NB4 (cell line): ENCODE measurements around the gene SAMD1.

Source experiments
- DNase-seq: peaks from one replicate; pipeline ENCODE4 v3.0.0; 2010; ENCODE audit warnings: low read depth
- H3K4me3 ChIP-seq: one replicate; pipeline ENCODE4 v1.5.1; 2011; ENCODE audit warnings: mild to moderate bottlenecking, low read depth, low read length, moderate library complexity
- CTCF ChIP-seq: IDR thresholded peaks from one replicate; pipeline ENCODE4 v1.5.1; 2012; ENCODE audit warnings: low read depth, low read length
- MYC ChIP-seq: IDR thresholded peaks from 2 replicates; pipeline ENCODE4 v1.6.1; 2011; ENCODE audit warnings: low read depth, low read length
- POLR2A ChIP-seq: IDR thresholded peaks from 2 replicates; pipeline ENCODE4 v1.6.1; 2011; ENCODE audit warnings: mild to moderate bottlenecking; ENCODE audit not compliant: insufficient read length; ENCODE audit errors: extremely low read depth
- TF ChIP-seq, protein P1 (sequence below): IDR thresholded peaks from 2 replicates; pipeline ENCODE4 v1.6.1; 2011; ENCODE audit warnings: low read depth, low read length

Gene SAMD1

DNA sequence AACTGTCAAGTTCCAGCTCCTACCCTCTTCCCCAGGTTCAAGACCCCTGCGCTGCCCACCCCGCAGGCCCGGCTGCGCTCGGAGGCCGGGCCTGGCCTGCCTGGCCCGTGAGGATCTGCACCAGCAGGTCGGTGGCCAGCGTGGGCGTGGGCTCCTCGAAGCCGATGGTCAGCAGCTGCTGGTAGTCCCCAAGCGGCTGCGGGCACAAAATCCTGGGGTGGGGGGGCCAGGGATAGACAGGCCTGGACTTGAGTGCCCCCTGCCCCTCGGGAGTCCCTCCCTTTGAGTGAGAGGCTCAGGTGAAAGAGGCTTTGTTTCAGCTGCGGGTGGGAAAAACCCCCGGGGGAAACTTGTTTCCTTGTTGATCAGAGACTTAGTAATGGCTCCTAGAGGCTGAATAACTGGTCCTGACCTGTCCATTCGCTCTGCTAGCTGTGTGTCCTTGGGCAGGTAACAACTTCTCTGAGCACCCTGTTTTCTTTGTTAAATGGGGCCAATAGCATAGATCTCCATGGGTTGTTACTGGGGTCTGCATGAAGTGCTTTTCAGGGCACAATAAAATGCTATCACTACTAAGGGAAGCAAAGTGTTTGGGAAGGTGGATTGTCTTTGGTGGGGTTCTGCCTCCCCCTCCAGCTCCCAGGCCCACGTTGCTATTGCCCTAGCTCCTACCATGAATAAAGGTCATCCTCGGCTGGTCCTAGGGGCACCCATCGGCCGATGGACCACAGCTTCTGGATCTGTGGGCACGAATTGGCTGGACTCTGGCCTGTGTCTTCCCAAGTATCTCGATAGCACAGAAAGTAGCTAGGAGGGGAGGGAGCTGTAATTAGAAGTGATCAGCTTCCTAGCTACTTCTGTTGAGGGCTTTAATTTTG lies 8.5 kb downstream of the SAMD1 start:
- DNase-seq: no peak

DNA sequence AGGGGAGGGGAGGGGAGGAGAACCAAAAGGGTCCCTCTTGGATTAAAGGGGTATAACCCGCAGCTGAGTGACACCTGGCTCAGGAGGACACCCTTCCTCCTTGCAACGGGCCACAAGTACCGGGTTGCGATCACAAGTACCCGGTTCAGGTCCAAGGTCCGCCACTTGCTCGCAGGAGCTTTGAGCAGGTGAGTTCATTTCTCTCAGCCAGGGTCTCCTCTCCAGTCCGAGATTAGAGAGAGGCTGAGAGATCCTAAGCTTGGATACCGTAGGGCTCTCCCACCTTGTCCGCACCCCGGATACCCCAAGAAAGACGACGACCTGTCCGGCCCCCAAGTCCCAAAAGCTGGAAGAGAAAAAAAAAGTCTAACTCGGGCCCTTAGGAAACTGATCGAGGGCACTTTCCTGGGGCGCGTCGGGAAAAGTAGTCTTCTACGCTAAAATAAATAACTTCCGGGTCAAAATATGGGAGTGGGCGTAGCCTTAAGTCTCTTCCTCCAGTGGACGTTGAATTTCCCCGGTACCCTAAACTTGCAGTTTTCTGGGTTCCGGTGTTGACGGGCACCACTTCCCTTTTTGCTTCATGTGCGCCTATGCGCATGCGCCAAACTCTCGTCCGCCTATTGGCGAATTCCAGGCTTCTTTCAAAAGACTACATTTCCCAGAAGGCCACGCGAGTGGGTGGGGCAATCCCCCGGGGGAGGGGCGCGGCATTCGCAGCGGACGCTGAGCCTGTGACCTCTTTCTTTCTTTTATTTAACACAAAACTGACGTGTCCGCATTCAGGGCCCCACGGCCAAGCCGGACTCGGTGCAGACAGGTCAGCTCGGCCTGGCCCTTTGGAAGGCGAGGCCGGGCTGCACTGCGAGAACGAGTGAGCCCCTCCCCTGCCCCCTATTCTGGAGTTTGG lies 9.4 kb downstream of the SAMD1 start:
- TF ChIP-seq, protein P1, sequence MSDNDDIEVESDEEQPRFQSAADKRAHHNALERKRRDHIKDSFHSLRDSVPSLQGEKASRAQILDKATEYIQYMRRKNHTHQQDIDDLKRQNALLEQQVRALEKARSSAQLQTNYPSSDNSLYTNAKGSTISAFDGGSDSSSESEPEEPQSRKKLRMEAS: peak; percentile 36; the same call in 1 of the 2 replicates
- TF ChIP-seq POLR2A: peak; percentile 20
- TF ChIP-seq CTCF: no peak
- no peak for TF ChIP-seq MYC
- peak overlapping the region; percentile 80 for H3K4me3 ChIP-seq
- peak; percentile 98 for DNase-seq

More for the DNA sequence above, 8.5 kb downstream of the SAMD1 start:
- peak overlapping the region; percentile 80 for H3K4me3 ChIP-seq
- TF ChIP-seq MYC (no peak), CTCF (no peak), POLR2A (no peak)
- TF ChIP-seq, protein P1: no peak

DNA sequence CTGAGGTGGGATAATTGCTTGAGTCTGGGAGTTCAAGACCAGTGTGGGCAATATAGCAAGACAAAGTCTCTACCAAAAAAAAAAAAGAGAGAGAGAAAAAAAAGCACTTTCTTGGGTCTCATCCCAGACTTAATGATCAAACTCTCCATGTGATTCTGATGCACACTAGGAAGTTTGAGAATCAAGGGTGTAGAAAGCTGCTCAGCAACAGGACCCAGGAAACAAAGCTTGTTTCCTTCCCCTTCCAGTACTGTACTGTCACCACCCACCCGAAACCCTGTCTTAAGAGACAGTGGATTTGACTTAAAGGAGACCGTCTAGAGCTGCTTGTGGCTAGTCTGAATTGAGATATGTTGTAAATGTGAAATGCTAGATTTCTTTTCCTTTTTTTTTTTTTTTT lies 12.1 kb downstream of the SAMD1 start:
- no peak for DNase-seq
- TF ChIP-seq MYC (no peak), CTCF (no peak), POLR2A (no peak)
- TF ChIP-seq, protein P1: no peak
- no peak overlapping the region for H3K4me3 ChIP-seq

DNA sequence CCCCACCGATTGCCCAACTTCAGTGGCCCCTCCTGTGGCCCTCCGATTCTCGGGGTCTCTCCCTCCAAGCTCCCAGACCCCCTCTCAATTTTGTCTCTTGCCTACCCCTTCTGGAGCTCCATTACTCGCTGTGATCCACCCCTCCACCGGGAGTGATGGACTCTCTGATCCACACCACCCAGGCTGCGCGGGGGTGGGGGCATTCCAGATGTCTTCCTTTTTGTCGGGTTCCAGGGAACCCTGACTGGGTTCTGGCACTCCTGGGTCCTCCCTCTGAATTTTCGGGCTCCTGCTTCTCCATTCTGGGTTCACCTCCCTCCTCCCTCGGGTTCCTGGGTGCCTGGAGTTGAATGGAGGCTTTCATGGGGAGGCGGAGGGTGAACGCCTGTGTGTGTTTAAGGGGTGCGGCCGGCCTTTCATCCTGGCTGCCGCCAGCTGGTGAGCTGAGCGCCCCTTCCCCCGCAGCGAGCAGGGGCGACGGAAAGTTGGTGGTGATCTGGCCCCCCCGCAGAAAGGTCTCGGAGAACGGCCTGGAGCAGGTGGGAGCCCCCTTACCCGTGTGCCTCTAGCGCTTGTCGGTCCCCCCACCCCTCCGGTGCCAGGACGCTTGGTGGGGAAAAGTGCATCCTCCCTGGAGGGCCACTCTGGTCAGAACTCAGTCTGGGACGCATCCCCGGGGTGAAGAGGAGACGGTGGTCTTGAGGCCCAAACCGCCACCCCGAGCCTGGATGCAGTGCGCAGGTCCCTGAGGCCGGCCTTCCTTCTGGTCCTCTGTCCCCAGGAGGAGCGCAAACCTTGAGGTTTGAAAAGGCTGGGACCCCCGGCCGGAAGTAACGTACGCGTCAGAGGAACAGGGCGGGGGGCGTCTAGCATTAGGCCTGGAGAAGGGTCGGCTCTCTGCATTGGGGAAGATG lies 16.4 kb downstream of the SAMD1 start:
- peak overlapping the region; percentile 47 for H3K4me3 ChIP-seq
- TF ChIP-seq, protein P1: no peak
- TF ChIP-seq POLR2A: no peak
- no peak for TF ChIP-seq CTCF
- TF ChIP-seq MYC: no peak
- DNase-seq: no peak
